GM21526 (cell line): Measurements from ENCODE around the gene GRIA4.
"Not testable (repeated sequence)": the region's sequence is repeated elsewhere in the genome, so short reads cannot be mapped to it uniquely, and the experiment has no call there.

Source experiments
- ATAC-seq: cut with Tn5 transposase; IDR thresholded peaks from one replicate; pipeline ENCODE4 v1.9.1; 2021; ENCODE audit warnings: moderate library complexity; ENCODE audit not compliant: unreplicated experiment, low FRiP score

GRIA4 gene

DNA sequence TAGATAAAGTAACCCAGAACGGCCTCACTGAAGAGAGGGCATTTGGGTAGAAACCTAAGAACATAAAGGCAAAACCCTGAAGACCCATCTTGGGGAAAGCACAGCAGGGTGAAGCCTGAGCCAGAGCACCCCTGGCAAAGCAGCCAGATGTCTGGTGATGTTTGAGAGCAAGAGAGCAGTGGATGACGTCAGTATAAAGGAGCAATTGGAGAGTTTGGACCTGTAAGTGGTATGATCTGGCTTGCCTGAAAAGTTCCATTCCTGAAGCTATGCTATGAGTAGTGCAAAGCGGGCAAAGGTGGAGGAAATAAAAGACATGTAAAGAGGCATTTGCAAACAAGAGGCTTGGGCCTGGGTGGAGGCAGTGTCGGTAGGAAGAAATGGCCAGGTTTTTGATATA is 244.4 kb downstream of the GRIA4 start:
- no peak for ATAC-seq

GRCh38 chr11:105856954-105857353 is 247.1 kb downstream of the GRIA4 start:
- ATAC-seq, result no peak

DNA sequence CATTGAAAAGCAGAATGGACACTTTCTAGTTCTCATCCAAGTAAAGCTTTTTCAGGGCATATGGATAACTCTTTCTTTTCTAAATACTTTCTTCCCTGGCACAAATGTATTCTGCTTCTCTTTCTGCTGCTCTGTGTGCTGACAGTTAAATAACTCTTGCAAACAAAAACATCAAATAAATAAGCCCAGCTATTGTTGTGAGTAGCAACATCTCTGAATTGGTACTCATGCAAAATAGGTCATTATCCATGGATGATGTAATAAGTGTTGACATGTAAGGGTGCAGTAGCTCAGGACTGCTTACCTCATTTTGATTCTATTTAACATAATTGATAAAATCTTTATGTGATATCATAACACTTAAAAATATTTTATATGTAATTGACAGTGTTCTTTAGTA is 247.9 kb downstream of the GRIA4 start:
- no peak for ATAC-seq

GRCh38 chr11:105858841-105859240 is 249.0 kb downstream of the GRIA4 start:
- ATAC-seq, result no peak

- ATAC-seq, result no peak
Measured at GRCh38 chr11:105860105-105860504, 250.2 kb downstream of the GRIA4 start.

GRCh38 chr11:105861225-105861624 is 251.4 kb downstream of the GRIA4 start:
- ATAC-seq, result no peak

GRCh38 chr11:105862736-105863367 is 253.0 kb downstream of the GRIA4 start:
- ATAC-seq, result no peak

DNA sequence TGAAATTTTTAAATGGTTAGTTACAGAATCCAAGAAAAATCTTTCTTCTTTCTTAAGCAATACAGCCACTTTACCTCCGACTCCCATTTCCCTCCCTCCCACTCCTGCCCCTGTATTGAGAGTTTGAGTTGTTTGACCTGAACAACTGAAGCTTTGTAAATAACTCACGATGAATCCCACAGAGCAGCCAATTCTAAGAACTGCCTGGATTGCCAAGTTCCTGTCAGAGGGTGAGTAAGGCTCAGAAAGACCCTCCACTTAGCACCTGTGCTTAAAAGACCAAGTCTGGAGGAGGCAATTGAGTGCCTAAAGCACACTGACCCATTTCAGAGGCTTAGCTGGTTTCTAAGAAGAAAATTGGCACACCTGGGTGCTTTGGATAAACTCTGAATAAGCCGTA is 253.7 kb downstream of the GRIA4 start:
- ATAC-seq, result no peak

- no peak for ATAC-seq
Measured at GRCh38 chr11:105867742-105868141, 257.9 kb downstream of the GRIA4 start.

DNA sequence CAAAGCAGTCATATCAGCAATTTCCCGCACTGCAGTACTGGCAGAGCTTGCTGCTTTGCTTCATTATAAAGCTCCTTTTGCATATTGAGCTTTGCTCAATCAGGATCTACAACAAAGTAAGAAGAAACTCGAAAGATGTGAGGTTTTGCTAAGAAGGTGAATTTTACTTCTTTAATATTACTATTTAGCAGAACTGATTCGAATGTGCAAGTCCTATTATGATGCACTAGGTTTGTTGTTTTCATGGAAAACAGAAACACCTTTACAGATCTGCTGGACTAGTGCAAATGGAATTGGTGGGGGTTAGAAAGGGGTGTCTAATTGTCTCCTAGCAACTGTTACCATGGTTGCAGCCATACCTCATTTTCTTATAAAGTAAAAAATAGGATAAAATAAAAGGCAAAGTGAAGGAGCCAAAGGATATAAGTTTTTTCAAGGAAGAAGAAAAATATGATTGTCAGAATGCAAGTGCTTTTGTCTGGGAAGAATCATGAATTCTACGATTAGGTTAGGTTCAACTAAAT is 259.0 kb downstream of the GRIA4 start:
- ATAC-seq, result no peak

DNA sequence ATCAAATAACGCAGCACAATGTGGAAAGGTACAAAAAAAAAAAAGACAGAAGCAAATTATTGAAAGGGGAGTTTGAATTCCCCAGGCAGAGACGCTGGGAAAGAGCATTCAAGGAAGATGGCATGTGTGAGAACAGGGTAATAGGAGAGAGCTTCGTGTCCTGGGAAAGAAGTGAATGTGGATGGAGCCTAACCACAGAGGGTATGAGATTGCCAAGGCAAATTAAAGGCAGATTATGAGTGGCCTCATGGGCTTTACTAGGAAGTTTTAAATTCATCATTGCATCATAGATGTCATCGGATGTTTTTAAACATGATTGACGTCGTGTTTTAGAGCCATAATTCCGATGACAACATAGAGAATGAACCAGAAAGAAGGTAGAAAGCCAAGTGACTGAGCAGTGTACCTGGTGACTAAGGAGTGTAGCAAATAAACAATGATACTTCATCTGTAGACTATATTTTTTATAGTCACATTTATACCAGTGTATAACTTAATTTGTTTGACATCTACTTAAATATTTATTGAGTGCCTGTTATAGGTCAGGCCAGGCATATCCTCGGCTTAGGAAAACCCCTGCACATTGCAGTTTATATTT is 260.7 kb downstream of the GRIA4 start:
- ATAC-seq, result no peak

GRCh38 chr11:105878510-105878909 is 268.6 kb downstream of the GRIA4 start:
- no peak for ATAC-seq

DNA sequence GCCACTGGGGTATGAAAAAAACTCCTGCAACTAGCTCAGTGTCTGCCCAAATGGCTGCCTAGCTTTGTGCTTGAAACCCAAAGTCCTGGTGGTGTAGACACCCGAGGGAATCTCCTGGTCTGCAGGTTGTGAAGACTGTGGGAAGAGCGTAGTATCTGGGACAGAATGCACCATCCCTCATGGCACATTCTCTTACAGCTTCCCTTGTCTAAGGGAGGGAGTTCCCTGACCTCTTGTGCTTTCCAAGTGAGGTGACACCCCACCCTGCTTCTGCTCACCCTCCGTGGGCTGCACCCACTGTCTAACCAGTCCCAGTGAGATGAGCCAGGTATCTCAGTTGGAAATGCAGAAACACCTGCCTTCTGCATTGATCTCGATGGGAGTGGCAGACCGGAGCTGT is 269.1 kb downstream of the GRIA4 start:
- ATAC-seq, result not testable (repeated sequence)

- ATAC-seq, result no peak
Measured at GRCh38 chr11:105881027-105881426, 271.2 kb downstream of the GRIA4 start.

DNA sequence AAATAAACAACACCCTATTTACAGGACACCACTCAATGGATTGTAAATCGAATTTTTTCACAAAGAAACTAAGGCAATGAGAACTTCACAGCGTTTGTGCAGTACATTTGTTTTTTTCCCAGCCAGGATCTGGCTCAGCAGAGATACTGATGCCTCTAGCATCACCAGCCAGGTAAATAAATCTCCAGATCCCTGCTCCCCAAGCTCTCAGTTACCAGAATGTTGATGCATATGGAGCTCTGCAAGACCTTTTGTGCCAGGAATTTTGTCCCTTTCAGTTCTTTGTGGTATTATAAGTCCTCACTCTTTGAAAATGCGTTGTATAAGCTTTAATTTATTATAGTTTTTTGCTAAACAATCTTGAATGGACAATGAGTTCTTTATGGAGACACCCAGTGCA is 274.6 kb downstream of the GRIA4 start:
- no peak for ATAC-seq

GRCh38 chr11:105891685-105892084 is 281.8 kb downstream of the GRIA4 start:
- no peak for ATAC-seq

DNA sequence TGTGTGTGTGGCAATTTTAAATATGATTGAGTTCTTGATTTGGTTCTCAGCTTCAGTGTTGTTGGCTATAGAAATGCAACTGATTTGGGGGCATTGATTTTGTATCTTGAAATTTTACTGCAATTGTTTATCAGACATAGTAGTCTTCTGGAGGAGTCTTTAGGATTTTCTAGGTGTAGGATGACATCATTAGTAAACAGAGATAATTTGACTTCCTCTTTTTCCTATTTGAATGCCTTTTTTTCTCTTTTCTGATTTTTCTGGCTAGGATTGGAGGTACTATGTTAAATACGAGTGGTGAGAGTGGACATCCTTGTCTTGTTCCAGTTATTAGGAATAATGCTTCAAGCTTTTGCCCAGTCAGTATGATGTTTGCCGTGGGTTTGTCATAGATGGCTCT is 287.3 kb downstream of the GRIA4 start:
- ATAC-seq, result no peak

- ATAC-seq, result no peak
Measured at GRCh38 chr11:105899772-105900171, 289.9 kb downstream of the GRIA4 start.

DNA sequence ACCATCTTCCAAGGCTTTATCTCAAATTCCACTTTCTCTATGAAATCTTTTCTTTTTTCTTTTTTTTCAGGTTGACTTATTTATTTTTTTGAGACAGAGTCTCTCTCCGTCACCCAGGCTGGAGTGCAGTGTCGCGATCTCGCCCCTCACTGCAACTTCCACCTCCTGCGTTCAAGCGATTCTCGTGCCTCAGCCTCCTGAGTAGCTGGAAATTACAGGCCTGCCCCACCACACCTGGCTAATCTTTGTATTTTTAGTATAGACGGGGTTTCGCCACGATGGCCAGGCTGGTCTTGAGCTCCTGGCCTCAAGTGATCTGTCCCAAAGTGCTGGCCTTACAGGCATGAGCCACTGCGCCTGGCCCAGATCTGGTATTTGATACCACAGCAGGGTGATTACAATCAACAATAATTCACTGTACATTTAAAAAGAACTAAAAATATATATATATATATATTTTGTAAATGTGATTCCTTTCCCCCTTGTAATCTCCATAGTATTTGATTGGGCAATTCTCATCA is 290.7 kb downstream of the GRIA4 start:
- no peak for ATAC-seq

GRCh38 chr11:105903113-105903512 is 293.2 kb downstream of the GRIA4 start:
- no peak for ATAC-seq

- ATAC-seq, result no peak
Measured at GRCh38 chr11:105906517-105906916, 296.6 kb downstream of the GRIA4 start.

DNA sequence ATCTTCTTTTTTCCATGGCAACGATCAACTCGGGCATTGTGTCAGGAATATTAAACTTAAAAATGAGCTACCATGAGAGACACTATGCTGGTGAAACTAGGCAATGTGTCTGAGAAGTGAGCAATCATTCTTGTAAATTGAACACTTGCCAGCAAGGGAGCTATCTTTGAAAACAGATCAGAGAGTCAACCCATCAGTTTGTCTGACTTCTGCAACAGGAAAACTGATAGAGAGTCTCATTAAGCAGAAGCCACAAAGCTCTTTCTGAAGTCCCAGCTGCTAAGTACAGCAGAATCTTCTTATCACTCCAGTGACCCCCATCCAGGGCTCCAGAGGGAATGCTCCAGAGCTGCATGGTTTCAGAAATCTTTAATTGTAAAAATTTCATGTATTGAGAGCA is 297.4 kb downstream of the GRIA4 start:
- no peak for ATAC-seq
